ENCODE measurements around the gene FBXW11. TPM values are rescaled to one million over a fixed set of nuclear protein-coding genes. Genes with fewer than 3 reads are reported as not detected.

The FBXW11 gene
- total RNA-seq, 1 experiment from 2014 or later = 85.3 TPM

DNA sequence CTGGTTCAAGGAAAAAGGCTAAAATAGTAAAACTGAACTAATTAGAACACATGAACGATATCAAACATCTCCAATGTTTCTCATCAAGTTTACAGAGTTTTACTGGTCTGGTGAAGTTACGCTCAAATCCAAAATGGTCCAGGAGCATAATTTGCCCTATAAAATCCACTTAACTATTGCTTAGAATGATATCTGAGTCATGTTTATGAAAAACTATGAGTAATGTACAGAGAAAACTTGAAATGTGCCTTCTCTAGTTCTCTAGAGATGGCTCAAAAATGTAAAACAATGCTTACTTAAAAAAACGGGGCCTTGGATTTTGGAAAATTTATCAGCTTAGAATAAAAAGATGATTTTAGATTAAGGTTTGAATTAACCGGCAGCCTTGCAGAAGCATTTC is 108.1 kb downstream of the FBXW11 start:
- no peak overlapping the region for H2BK20ac ChIP-seq (ENCODE audit: low read depth, low read length, poor library complexity, severe bottlenecking)
- H4K91ac ChIP-seq (ENCODE audit: insufficient read length, low read depth, low read length) = no peak overlapping the region
- H3K56ac ChIP-seq (ENCODE audit: insufficient read length, low read depth, low read length) = no peak overlapping the region
- no peak overlapping the region for H2BK15ac ChIP-seq (ENCODE audit: low read depth, low read length)
- H3K18ac ChIP-seq (ENCODE audit: insufficient read length, low read depth, low read length) = no peak overlapping the region
- H3K23me2 ChIP-seq (ENCODE audit: insufficient read length, low read depth, low read length, poor library complexity, severe bottlenecking) = no peaks in the 10 kb centered on the region
- H3K9me3 Mint-ChIP-seq = no peaks in the 10 kb centered on the region
- no peak overlapping the region for H2AK5ac ChIP-seq (ENCODE audit: insufficient read length, low read length)
- no peaks in the 10 kb centered on the region for H3K4me1 ChIP-seq (ENCODE audit: insufficient read depth, low read length)
- no peak overlapping the region for H2BK120ac ChIP-seq (ENCODE audit: low read depth, low read length, poor library complexity, severe bottlenecking)
- no peak overlapping the region for H4K5ac ChIP-seq (ENCODE audit: insufficient read length, low read depth, low read length)
- no peak overlapping the region; a peak in 1 of 7 replicates for H3K27ac Mint-ChIP-seq
- no peak overlapping the region for H3K23ac ChIP-seq (ENCODE audit: insufficient read length, low read depth, low read length)
- peaks cover 1% of the 10 kb centered on the region for H3K79me1 ChIP-seq (ENCODE audit: insufficient read depth, low read depth, low read length, poor library complexity, severe bottlenecking)
- H3K27me3 Mint-ChIP-seq (ENCODE audit: low read depth) = no peaks in the 10 kb centered on the region
- no peak overlapping the region for H3K4ac ChIP-seq (ENCODE audit: low read depth, low read length)
- no peaks in the 10 kb centered on the region for H4K20me1 ChIP-seq (ENCODE audit: control insufficient read depth, insufficient read depth, insufficient read length)
- no peak overlapping the region for H3K4me2 ChIP-seq (ENCODE audit: insufficient read depth, insufficient read length, low read length)
- H3K14ac ChIP-seq (ENCODE audit: insufficient read depth, low read length) = no peak overlapping the region
- no peak overlapping the region for H2AFZ ChIP-seq (ENCODE audit: low read length)
- H3K9me3 ChIP-seq (ENCODE audit: control insufficient read depth, low read depth, low read length) = no peaks in the 10 kb centered on the region
- no peak overlapping the region for H4K8ac ChIP-seq (replicated peaks; ENCODE audit: insufficient read length, low read depth, low read length)
- WGBS (ENCODE audit: extremely low coverage, insufficient read length, low lambda C conversion rate) = no CpG with 5 or more reads among the region's 4 CpGs
- no peak overlapping the region for H3K9ac ChIP-seq (ENCODE audit: extremely low read depth, insufficient read length, low read length)
- no peak overlapping the region for H3T11ph ChIP-seq (ENCODE audit: low read length)
- no peak overlapping the region for H2BK12ac ChIP-seq (ENCODE audit: insufficient read length, low read depth, low read length)
- no peaks in the 10 kb centered on the region for H3K79me2 ChIP-seq (ENCODE audit: insufficient read depth, low read length)
- no peak for TF ChIP-seq CTCF (conservative IDR thresholded peaks at IDR 0.05)
- peaks cover 1 to 36% (median 8%) of the 10 kb centered on the region in 3 experiments; a peak in 4 of 7 replicates for H3K36me3 Mint-ChIP-seq (ENCODE audit: insufficient read depth in 1 of 3, low read depth in 3 of 3)
- H3K27me3 ChIP-seq (ENCODE audit: insufficient read depth, low read length) = no peaks in the 10 kb centered on the region
- H3K4me3 Mint-ChIP-seq = no peak overlapping the region
- no peak for DNase-seq
- H2BK5ac ChIP-seq (ENCODE audit: insufficient read length, low read length) = no peak overlapping the region
- H3K4me1 Mint-ChIP-seq = peaks cover 18 to 19% of the 10 kb centered on the region in 2 experiments
- H3K27ac ChIP-seq (ENCODE audit: insufficient read length, low read depth, low read length) = no peak overlapping the region
